IMR-90 (cell line): ENCODE measurements around the gene TELO2. TPM values are rescaled to one million over a fixed set of nuclear protein-coding genes. Genes with fewer than 3 reads are reported as not detected.

Source experiments
- ATAC-seq: fragments of 200-7000 bp; cut with Tn5 transposase; 2 replicates; pipeline ENCODE4 v1.9.1; 2020; ENCODE audit warnings: low read depth, mild to moderate bottlenecking, moderate library complexity
- BruUV-seq: library from RNA; stranded (reverse); fragments of 400-500 nt; replicated peaks from 2 replicates; lab custom pipeline; 2021; lab: Mats Ljungman, UMichigan
- CTCF ChIA-PET: fragments of 300-600 bp; formaldehyde crosslinking; extraction: SDS; loops from one replicate; lab custom pipeline; 2021; ENCODE audit warnings: antibody characterized with exemption; lab: Yijun Ruan, JAX
- POLR2A ChIA-PET: fragments of 300-600 bp; sonication (Branson Sonifier 250); formaldehyde crosslinking; loops from one replicate; lab custom pipeline; 2022; ENCODE audit warnings: antibody characterized with exemption; ENCODE audit not compliant: unreplicated experiment; lab: Charles Lee
- DNase-seq: peaks from one replicate; pipeline ENCODE4 v3.0.0; 2013
- H2AFZ ChIP-seq: replicated peaks from 2 replicates; pipeline ENCODE3; 2013; ENCODE audit warnings: low read length, mild to moderate bottlenecking; ENCODE audit not compliant: poor library complexity
- H2AK5ac ChIP-seq: 2 replicates; pipeline ENCODE4 v1.6.1; 2013; ENCODE audit warnings: low read depth, low read length, inconsistent platforms
- H2AK9ac ChIP-seq: replicated peaks from 2 replicates; pipeline ENCODE3; 2013; ENCODE audit warnings: mild to moderate bottlenecking, low read depth, low read length, moderate library complexity; ENCODE audit not compliant: poor library complexity
- H2BK120ac ChIP-seq: 2 replicates; pipeline ENCODE4 v1.6.1; 2013; ENCODE audit warnings: low read depth, low read length, inconsistent platforms
- H2BK15ac ChIP-seq: 3 replicates; pipeline ENCODE4 v1.6.1; 2013; ENCODE audit warnings: low read depth, low read length, inconsistent platforms
- H2BK20ac ChIP-seq: 2 replicates; pipeline ENCODE4 v1.6.1; 2013; ENCODE audit warnings: low read depth, mild to moderate bottlenecking, inconsistent platforms, low read length, moderate library complexity
- H2BK5ac ChIP-seq: 2 replicates; pipeline ENCODE4 v1.6.1; 2013; ENCODE audit warnings: mild to moderate bottlenecking, low read depth, low read length, inconsistent platforms; ENCODE audit not compliant: poor library complexity, severe bottlenecking
- H3K14ac ChIP-seq: replicated peaks from 2 replicates; pipeline ENCODE4 v1.6.1; 2013; ENCODE audit warnings: low read depth, low read length, inconsistent platforms
- H3K18ac ChIP-seq: 2 replicates; pipeline ENCODE4 v1.6.1; 2013; ENCODE audit warnings: low read depth, low read length, control low read depth
- H3K23ac ChIP-seq: 2 replicates; pipeline ENCODE4 v1.6.1; 2013; ENCODE audit warnings: low read depth, low read length, inconsistent platforms
- H3K27ac ChIP-seq: 2 replicates; pipeline ENCODE4 v1.5.1; 2013; ENCODE audit warnings: mild to moderate bottlenecking, control low read depth, low read length; ENCODE audit not compliant: insufficient read depth
- H3K27me3 ChIP-seq: 2 replicates; pipeline ENCODE4 v1.6.1; 2013; ENCODE audit warnings: low read length; ENCODE audit not compliant: control insufficient read depth, insufficient read depth
- H3K36me3 ChIP-seq: 2 replicates; pipeline ENCODE4 v1.6.1; 2013; ENCODE audit warnings: low read length, mixed read lengths; ENCODE audit not compliant: control insufficient read depth, insufficient read depth
- H3K4ac ChIP-seq: 2 replicates; pipeline ENCODE4 v1.6.1; 2013; ENCODE audit warnings: low read depth, low read length, inconsistent platforms
- H3K4me1 ChIP-seq: 2 replicates; pipeline ENCODE4 v1.6.1; 2013; ENCODE audit warnings: low read length, mixed read lengths; ENCODE audit not compliant: control insufficient read depth, insufficient read depth
- H3K4me2 ChIP-seq: 2 replicates; pipeline ENCODE4 v1.6.1; 2013; ENCODE audit warnings: low read depth, mild to moderate bottlenecking, control low read depth, low read length, moderate library complexity
- H3K4me3 ChIP-seq: 2 replicates; pipeline ENCODE4 v1.5.1; 2013; ENCODE audit warnings: low read depth, mild to moderate bottlenecking, control low read depth, low read length, moderate library complexity; ENCODE audit not compliant: insufficient read depth
- H3K56ac ChIP-seq: 2 replicates; pipeline ENCODE4 v1.6.1; 2013; ENCODE audit warnings: low read length, inconsistent platforms; ENCODE audit not compliant: insufficient read depth; ENCODE audit errors: extremely low read depth
- H3K79me1 ChIP-seq, 2 experiments: 2 replicates each; pipeline ENCODE4 v1.6.1; 2013; ENCODE audit warnings: low read length in 2 of 2, inconsistent platforms in 1 of 2, low read depth in 1 of 2
- H3K9ac ChIP-seq: 2 replicates; pipeline ENCODE4 v1.6.1; 2013; ENCODE audit warnings: low read depth, low read length, control low read depth
- H3K9me1 ChIP-seq: 2 replicates; pipeline ENCODE4 v1.6.1; 2013; ENCODE audit warnings: low read length, inconsistent platforms; ENCODE audit not compliant: insufficient read depth
- H3K9me3 ChIP-seq: 2 replicates; pipeline ENCODE4 v1.6.1; 2013; ENCODE audit warnings: low read length; ENCODE audit not compliant: control insufficient read depth, insufficient read depth
- H4K20me1 ChIP-seq: 2 replicates; pipeline ENCODE4 v1.6.1; 2013; ENCODE audit warnings: low read length, inconsistent platforms; ENCODE audit not compliant: insufficient read depth
- H4K5ac ChIP-seq: 2 replicates; pipeline ENCODE4 v1.6.1; 2013; ENCODE audit warnings: mild to moderate bottlenecking, low read depth, low read length, control low read depth
- H4K8ac ChIP-seq, 2 experiments: 2 replicates each; pipeline ENCODE4 v1.6.1; 2013; ENCODE audit warnings: low read depth in 2 of 2, low read length in 2 of 2, control low read depth in 1 of 2, inconsistent platforms in 1 of 2
- H4K91ac ChIP-seq: 2 replicates; pipeline ENCODE4 v1.6.1; 2013; ENCODE audit warnings: low read depth, low read length, inconsistent platforms; ENCODE audit not compliant: insufficient read depth
- BHLHE40 ChIP-seq: fragments of 150-350 bp; IDR thresholded peaks from 2 replicates; pipeline ENCODE4 v1.6.1; 2016; ENCODE audit warnings: mild to moderate bottlenecking, low read depth, low read length
- CEBPB ChIP-seq: IDR thresholded peaks from 2 replicates; pipeline ENCODE4 v1.6.1; 2012; ENCODE audit warnings: low read depth, low read length, improper control_type of control experiment
- CHD1 ChIP-seq: IDR thresholded peaks from 2 replicates; pipeline ENCODE4 v1.6.1; 2012; ENCODE audit warnings: low read depth, low read length, improper control_type of control experiment
- FOS ChIP-seq: fragments of 150-350 bp; IDR thresholded peaks from 2 replicates; pipeline ENCODE4 v1.6.1; 2016; ENCODE audit warnings: low read depth, low read length
- MAFK ChIP-seq: IDR thresholded peaks from 2 replicates; pipeline ENCODE4 v1.6.1; 2012; ENCODE audit warnings: low read depth, low read length, improper control_type of control experiment
- MAZ ChIP-seq: IDR thresholded peaks from 2 replicates; pipeline ENCODE4 v1.6.1; 2012; ENCODE audit warnings: low read depth, mild to moderate bottlenecking, low read length, improper control_type of control experiment, moderate library complexity, borderline replicate concordance
- MXI1 ChIP-seq: IDR thresholded peaks from 2 replicates; pipeline ENCODE4 v1.6.1; 2012; ENCODE audit warnings: low read depth, mild to moderate bottlenecking, low read length, moderate library complexity, borderline replicate concordance
- NFE2L2 ChIP-seq: fragments of 150-350 bp; IDR thresholded peaks from 2 replicates; pipeline ENCODE4 v1.6.1; 2016; ENCODE audit warnings: low read depth, mild to moderate bottlenecking, low read length
- POLR2A ChIP-seq: IDR thresholded peaks from 2 replicates; pipeline ENCODE4 v1.6.1; 2012; ENCODE audit warnings: mild to moderate bottlenecking, low read depth, low read length
- RAD21 ChIP-seq: IDR thresholded peaks from 2 replicates; pipeline ENCODE4 v1.6.1; 2012; ENCODE audit warnings: low read length, improper control_type of control experiment
- RFX5 ChIP-seq: IDR thresholded peaks from 2 replicates; pipeline ENCODE4 v1.8.0; 2012; ENCODE audit warnings: low read depth, mild to moderate bottlenecking, low read length, moderate library complexity
- SMC3 ChIP-seq: fragments of 150-350 bp; IDR thresholded peaks from 2 replicates; pipeline ENCODE4 v1.6.1; 2016; ENCODE audit warnings: low read depth, mild to moderate bottlenecking, antibody characterized with exemption, low read length, moderate library complexity
- WGBS, 2 experiments: methylation state at CpG; one replicate each; pipeline versions ENCODE4 v1.1.5 to v1.1.7; 2013; ENCODE audit warnings: missing lambda C conversion rate in 2 of 2; ENCODE audit not compliant: insufficient read length in 1 of 2; ENCODE audit errors: extremely low coverage in 2 of 2; 5-methylcytosine and 5-hydroxymethylcytosine counted together
- dilution Hi-C: fragments of 300-500 bp; cut with HindIII; formaldehyde crosslinking; loops from one replicate; pipeline ENCODE4 v1.14.3; 2018; ENCODE audit warnings: low sequenced_read_pairs; ENCODE audit not compliant: unreplicated experiment
- in situ Hi-C: fragments of 300-500 bp; cut with MboI; formaldehyde crosslinking; loops from 3 replicates; pipeline ENCODE4 v1.14.3; 2019; ENCODE audit warnings: low sequenced_read_pairs, inconsistent platforms, mixed read lengths
- intact Hi-C: fragments of 100-400 bp; cut with micrococcal nuclease; formaldehyde crosslinking; loops from 2 replicates; pipeline ENCODE4 v1.10.0; 2022
- polyA plus RNA-seq, 3 experiments: library from polyadenylated mRNA; depleted of rRNA; stranded (reverse); fragments of >200 nt; gene quantifications; 2 replicates each; pipeline ENCODE4 v1.2.3, GENCODE V29; 2012; ENCODE audit warnings: low replicate concordance in 1 of 3
- total RNA-seq: library from RNA; depleted of rRNA; stranded (reverse); fragments of >200 nt; gene quantifications from 2 replicates; pipeline ENCODE4 v1.2.3, GENCODE V29; 2012
- TF ChIP-seq, protein P1 (sequence below): fragments of 150-350 bp; IDR thresholded peaks from 2 replicates; pipeline ENCODE4 v1.6.1; 2016; ENCODE audit warnings: low read depth, mild to moderate bottlenecking, low read length, moderate library complexity, borderline replicate concordance
- TF ChIP-seq, protein P2 (sequence below): conservative IDR thresholded peaks from 2 replicates; pipeline ENCODE4 v1.5.1; 2012; ENCODE audit warnings: mild to moderate bottlenecking, low read depth, low read length, improper control_type of control experiment
- TF ChIP-seq, protein P3 (sequence below): fragments of 150-350 bp; IDR thresholded peaks from 2 replicates; pipeline ENCODE4 v1.6.1; 2017; ENCODE audit warnings: mild to moderate bottlenecking, antibody characterized with exemption, low read length, low read depth

TELO2 gene
- total and polyA plus RNA-seq, 2 of the 4 experiments (the other 2 are of a cell fraction) = 6.6 to 26.6 TPM

DNA sequence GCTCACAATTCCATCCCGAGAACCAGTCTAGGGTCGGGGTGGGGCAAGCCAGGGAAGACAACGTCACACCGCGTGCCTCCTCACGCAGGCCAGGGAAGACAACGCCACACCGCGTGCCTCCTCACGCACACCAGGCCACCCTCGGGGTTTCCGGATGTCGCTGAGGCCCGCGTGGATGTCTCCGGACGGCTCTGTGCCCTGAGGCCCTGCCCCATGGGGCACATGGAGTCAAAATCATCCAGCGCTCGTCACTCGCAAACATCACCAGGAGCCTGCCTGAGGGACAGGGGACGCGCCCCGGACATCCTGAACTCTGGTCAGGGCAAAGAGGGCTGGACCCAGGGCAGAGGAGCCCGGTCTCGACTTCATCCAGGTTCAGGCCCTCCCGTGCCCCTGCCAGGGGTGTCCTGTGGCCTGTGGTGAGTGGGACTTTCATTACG, 44.0 kb downstream of the TELO2 start:
- no peak overlapping the region for H3K4ac ChIP-seq
- no peak for DNase-seq
- no peak overlapping the region for H4K91ac ChIP-seq
- H2BK5ac ChIP-seq = no peak overlapping the region
- ChIA-PET CTCF (no interaction called here), POLR2A (no interaction called here)
- ATAC-seq = no peak
- 0 out of 2 replicates have a peak, but pooled peaks cover 3% of the 10 kb centered on the region for H4K20me1 ChIP-seq
- dilution Hi-C loops (no loop called here), intact Hi-C loops (no loop called here), in situ Hi-C loops (no loop called here)
- no peak overlapping the region for H2AK9ac ChIP-seq
- no peak overlapping the region for H4K5ac ChIP-seq
- no peak overlapping the region for H2BK20ac ChIP-seq
- H3K27me3 ChIP-seq = no peaks in the 10 kb centered on the region
- BruUV-seq = no TSS peak
- H3K9ac ChIP-seq = no peak overlapping the region
- 92% methylated on average over 17 of the region's 27 CpGs; no CpG with 5 or more reads in 1 of the 2 experiments for WGBS, 2 experiments
- H3K4me2 ChIP-seq = no peak overlapping the region
- H2BK15ac ChIP-seq = no peak overlapping the region
- peaks cover 17% of the 10 kb centered on the region for H3K4me1 ChIP-seq
- H3K23ac ChIP-seq = no peak overlapping the region
- H3K36me3 ChIP-seq = peaks cover 24% of the 10 kb centered on the region
- H3K27ac ChIP-seq = no peak overlapping the region
- no peak overlapping the region for H3K18ac ChIP-seq
- H3K9me1 ChIP-seq = 0 out of 2 replicates have a peak, but pooled peaks cover under 1% of the 10 kb centered on the region
- H3K56ac ChIP-seq = no peak overlapping the region
- H3K9me3 ChIP-seq = no peaks in the 10 kb centered on the region
- H2BK120ac ChIP-seq = no peak overlapping the region
- TF ChIP-seq CEBPB (no peak), NFE2L2 (no peak), MXI1 (no peak), MAZ (no peak), FOS (no peak), SMC3 (no peak), CHD1 (no peak), POLR2A (no peak), RAD21 (no peak), MAFK (no peak), RFX5 (no peak), BHLHE40 (no peak)
- TF ChIP-seq, protein P1, sequence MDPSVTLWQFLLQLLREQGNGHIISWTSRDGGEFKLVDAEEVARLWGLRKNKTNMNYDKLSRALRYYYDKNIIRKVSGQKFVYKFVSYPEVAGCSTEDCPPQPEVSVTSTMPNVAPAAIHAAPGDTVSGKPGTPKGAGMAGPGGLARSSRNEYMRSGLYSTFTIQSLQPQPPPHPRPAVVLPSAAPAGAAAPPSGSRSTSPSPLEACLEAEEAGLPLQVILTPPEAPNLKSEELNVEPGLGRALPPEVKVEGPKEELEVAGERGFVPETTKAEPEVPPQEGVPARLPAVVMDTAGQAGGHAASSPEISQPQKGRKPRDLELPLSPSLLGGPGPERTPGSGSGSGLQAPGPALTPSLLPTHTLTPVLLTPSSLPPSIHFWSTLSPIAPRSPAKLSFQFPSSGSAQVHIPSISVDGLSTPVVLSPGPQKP = no peak
- TF ChIP-seq, protein P2, sequence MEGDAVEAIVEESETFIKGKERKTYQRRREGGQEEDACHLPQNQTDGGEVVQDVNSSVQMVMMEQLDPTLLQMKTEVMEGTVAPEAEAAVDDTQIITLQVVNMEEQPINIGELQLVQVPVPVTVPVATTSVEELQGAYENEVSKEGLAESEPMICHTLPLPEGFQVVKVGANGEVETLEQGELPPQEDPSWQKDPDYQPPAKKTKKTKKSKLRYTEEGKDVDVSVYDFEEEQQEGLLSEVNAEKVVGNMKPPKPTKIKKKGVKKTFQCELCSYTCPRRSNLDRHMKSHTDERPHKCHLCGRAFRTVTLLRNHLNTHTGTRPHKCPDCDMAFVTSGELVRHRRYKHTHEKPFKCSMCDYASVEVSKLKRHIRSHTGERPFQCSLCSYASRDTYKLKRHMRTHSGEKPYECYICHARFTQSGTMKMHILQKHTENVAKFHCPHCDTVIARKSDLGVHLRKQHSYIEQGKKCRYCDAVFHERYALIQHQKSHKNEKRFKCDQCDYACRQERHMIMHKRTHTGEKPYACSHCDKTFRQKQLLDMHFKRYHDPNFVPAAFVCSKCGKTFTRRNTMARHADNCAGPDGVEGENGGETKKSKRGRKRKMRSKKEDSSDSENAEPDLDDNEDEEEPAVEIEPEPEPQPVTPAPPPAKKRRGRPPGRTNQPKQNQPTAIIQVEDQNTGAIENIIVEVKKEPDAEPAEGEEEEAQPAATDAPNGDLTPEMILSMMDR = no peak
- TF ChIP-seq, protein P3, sequence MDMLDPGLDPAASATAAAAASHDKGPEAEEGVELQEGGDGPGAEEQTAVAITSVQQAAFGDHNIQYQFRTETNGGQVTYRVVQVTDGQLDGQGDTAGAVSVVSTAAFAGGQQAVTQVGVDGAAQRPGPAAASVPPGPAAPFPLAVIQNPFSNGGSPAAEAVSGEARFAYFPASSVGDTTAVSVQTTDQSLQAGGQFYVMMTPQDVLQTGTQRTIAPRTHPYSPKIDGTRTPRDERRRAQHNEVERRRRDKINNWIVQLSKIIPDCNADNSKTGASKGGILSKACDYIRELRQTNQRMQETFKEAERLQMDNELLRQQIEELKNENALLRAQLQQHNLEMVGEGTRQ = no peak
- no peak overlapping the region for H2AFZ ChIP-seq
- H3K14ac ChIP-seq = no peak overlapping the region
- peaks cover 5 to 55% of the 10 kb centered on the region in 2 experiments; a peak in 3 of 4 replicates for H3K79me1 ChIP-seq
- H2AK5ac ChIP-seq = no peak overlapping the region
- H3K4me3 ChIP-seq = no peak overlapping the region
- H4K8ac ChIP-seq = no peak overlapping the region
